ENCODE results near the gene CPZ.

- TF ChIP-seq CTCF (IDR thresholded peaks at IDR 0.05) (no peak), POLR2A (IDR thresholded peaks at IDR 0.05) (no peak)
These were observed 15.5 kb upstream of the CPZ start for GRCh38 chr4:8577046-8577445.

Data from thyroid gland (tissue), 4 donors.